SK-N-SH (cell line): Measurements from ENCODE around the gene POLD3. TPM values are rescaled to one million over a fixed set of nuclear protein-coding genes. Genes with fewer than 3 reads are reported as not detected.

ENCODE experiments used
- CTCF ChIA-PET: fragments of 300-600, 350-600 bp; formaldehyde crosslinking; extraction: SDS; loops from one replicate; lab custom pipeline; 2021; lab: Yijun Ruan, JAX
- POLR2A ChIA-PET: fragments of 350-600 bp; sonication (Branson Sonifier 250); formaldehyde crosslinking; extraction: SDS; loops from one replicate; lab custom pipeline; 2020; ENCODE audit warnings: antibody characterized with exemption, inconsistent platforms; lab: Yijun Ruan, JAX
- DNase-seq: peaks from one replicate; pipeline ENCODE4 v3.0.0; 2012
- H2AFZ ChIP-seq: fragments of 200-600 bp; sonication (generic); 2 replicates; pipeline ENCODE4 v1.8.1; 2016; ENCODE audit warnings: antibody characterized with exemption, mild to moderate bottlenecking, low read depth
- H3F3A ChIP-seq: fragments of 200-600 bp; sonication (generic); replicated peaks from 2 replicates; pipeline ENCODE3; 2016; ENCODE audit warnings: antibody characterized with exemption, mild to moderate bottlenecking; ENCODE audit not compliant: insufficient read depth
- H3K27ac ChIP-seq, 2 experiments: fragments of 200-500 bp in 1 of 2; fragments of 200-600 bp in 1 of 2; sonication (Bioruptor generic) in 1 of 2; sonication (generic), shearing (Covaris generic) in 1 of 2; 2 replicates each; pipeline versions ENCODE4 v1.5.1 to v1.6.1; 2014 to 2016; ENCODE audit warnings: low read depth in 2 of 2, inconsistent platforms in 1 of 2, low read length in 1 of 2, mild to moderate bottlenecking in 1 of 2, mixed read lengths in 1 of 2
- H3K27me3 ChIP-seq: fragments of 200-600 bp; sonication (generic), shearing (Covaris generic); 2 replicates; pipeline ENCODE4 v1.6.1; 2016; ENCODE audit warnings: mixed run types; ENCODE audit not compliant: insufficient read depth
- H3K36me3 ChIP-seq, 2 experiments: fragments of 200-500 bp in 1 of 2; fragments of 200-600 bp in 1 of 2; sonication (Bioruptor generic) in 1 of 2; sonication (generic) in 1 of 2; replicated peaks in 1 of 2; 2 replicates each; pipeline versions ENCODE3 to v1.5.1; 2014 to 2016; ENCODE audit warnings: low read length in 1 of 2, mild to moderate bottlenecking in 1 of 2; ENCODE audit not compliant: insufficient read depth in 2 of 2, control insufficient read depth in 1 of 2
- H3K4me1 ChIP-seq, 2 experiments: fragments of 200-500 bp in 1 of 2; fragments of 200-600 bp in 1 of 2; sonication (Bioruptor generic) in 1 of 2; sonication (generic), shearing (Covaris generic) in 1 of 2; 2 replicates each; pipeline versions ENCODE4 v1.5.1 to v1.6.1; 2014 to 2016; ENCODE audit warnings: low read depth in 1 of 2, low read length in 1 of 2, mixed run types in 1 of 2; ENCODE audit not compliant: insufficient read depth in 2 of 2, control insufficient read depth in 1 of 2
- H3K4me2 ChIP-seq: fragments of 200-600 bp; sonication (generic), shearing (Covaris generic); 2 replicates; pipeline ENCODE4 v1.6.1; 2017; ENCODE audit warnings: mixed run types
- H3K4me3 ChIP-seq, 2 experiments: fragments of 200-500 bp in 1 of 2; fragments of 200-600 bp in 1 of 2; sonication (Bioruptor generic) in 1 of 2; sonication (generic), shearing (Covaris generic) in 1 of 2; 2 replicates each; pipeline versions ENCODE4 v1.5.1 to v1.8.1; 2014 to 2016; ENCODE audit warnings: low read depth in 2 of 2, inconsistent platforms in 1 of 2, low read length in 1 of 2, mild to moderate bottlenecking in 1 of 2, mixed read lengths in 1 of 2, moderate library complexity in 1 of 2
- H3K79me2 ChIP-seq: fragments of 200-600 bp; sonication (generic); 2 replicates; pipeline ENCODE4 v1.8.1; 2017; ENCODE audit warnings: mild to moderate bottlenecking; ENCODE audit not compliant: insufficient read depth
- H3K9ac ChIP-seq: fragments of 200-600 bp; sonication (generic); 2 replicates; pipeline ENCODE4 v1.6.1; 2017; ENCODE audit warnings: mixed run types
- H3K9me2 ChIP-seq: fragments of 200-600 bp; sonication (generic); 2 replicates; pipeline ENCODE4 v1.6.1; 2017; ENCODE audit warnings: mixed run types
- H3K9me3 ChIP-seq: fragments of 200-600 bp; sonication (generic); 2 replicates; pipeline ENCODE4 v1.6.1; 2017; ENCODE audit warnings: mixed run types, mild to moderate bottlenecking, moderate library complexity
- H4K20me1 ChIP-seq: fragments of 200-600 bp; sonication (generic); 2 replicates; pipeline ENCODE4 v1.6.1; 2017; ENCODE audit warnings: mild to moderate bottlenecking, mixed run types; ENCODE audit not compliant: insufficient read depth
- CTCF ChIP-seq: fragments of 200-600 bp; sonication (generic); IDR thresholded peaks from 2 replicates; pipeline ENCODE4 v1.6.1; 2017; ENCODE audit warnings: antibody characterized with exemption, mild to moderate bottlenecking, moderate library complexity
- ELF1 ChIP-seq: IDR thresholded peaks from 2 replicates; pipeline ENCODE4 v1.4.0; 2012
- FOXJ3 ChIP-seq: sonication (generic); formaldehyde crosslinking; IDR thresholded peaks from 2 replicates; pipeline ENCODE4 v1.5.1; 2020; ENCODE audit warnings: mild to moderate bottlenecking, missing genetic modification reagents
- GABPA ChIP-seq: IDR thresholded peaks from 2 replicates; pipeline ENCODE4 v1.4.0; 2012; ENCODE audit warnings: low read depth, mild to moderate bottlenecking
- GATA2 ChIP-seq: sonication (generic); formaldehyde crosslinking; IDR thresholded peaks from 2 replicates; pipeline ENCODE4 v1.5.0; 2020; ENCODE audit warnings: mild to moderate bottlenecking, missing genetic modification reagents
- MEF2A ChIP-seq: IDR thresholded peaks from 2 replicates; pipeline ENCODE4 v1.4.0; 2012; ENCODE audit warnings: low read depth, borderline replicate concordance
- MXI1 ChIP-seq: IDR thresholded peaks from 2 replicates; pipeline ENCODE4 v1.6.1; 2012; ENCODE audit warnings: mild to moderate bottlenecking, low read depth, low read length, improper control_type of control experiment
- NRF1 ChIP-seq: IDR thresholded peaks from 2 replicates; pipeline ENCODE4 v1.6.1; 2012; ENCODE audit warnings: low read depth, mild to moderate bottlenecking, low read length
- RAD21 ChIP-seq: IDR thresholded peaks from 2 replicates; pipeline ENCODE4 v1.6.1; 2012; ENCODE audit warnings: mild to moderate bottlenecking, low read length
- REST ChIP-seq: IDR thresholded peaks from 2 replicates; pipeline ENCODE4 v1.6.1; 2012; ENCODE audit warnings: mild to moderate bottlenecking, low read depth, low read length, moderate library complexity
- RFX5 ChIP-seq: IDR thresholded peaks from 2 replicates; pipeline ENCODE4 v1.6.1; 2012; ENCODE audit warnings: mild to moderate bottlenecking, improper control_type of control experiment, low read length
- SMC3 ChIP-seq: IDR thresholded peaks from 2 replicates; pipeline ENCODE4 v1.6.1; 2012; ENCODE audit warnings: low read depth, low read length, improper control_type of control experiment
- TCF12 ChIP-seq: IDR thresholded peaks from 2 replicates; pipeline ENCODE4 v1.4.0; 2012
- TEAD4 ChIP-seq: IDR thresholded peaks from 2 replicates; pipeline ENCODE4 v1.4.0; 2012; ENCODE audit warnings: mild to moderate bottlenecking, borderline replicate concordance; ENCODE audit not compliant: insufficient read depth
- YY1 ChIP-seq: IDR thresholded peaks from 2 replicates; pipeline ENCODE4 v1.4.0; 2012; ENCODE audit warnings: low read depth, mild to moderate bottlenecking
- ZBTB33 ChIP-seq: IDR thresholded peaks from 2 replicates; pipeline ENCODE4 v1.4.0; 2012; ENCODE audit warnings: low read depth, borderline replicate concordance
- WGBS: methylation state at CpG from one replicate; pipeline ENCODE4 v1.1.6; 2017; ENCODE audit warnings: low lambda C conversion rate; 5-methylcytosine and 5-hydroxymethylcytosine counted together
- polyA plus RNA-seq, 3 experiments: library from polyadenylated mRNA; depleted of rRNA; stranded (reverse); fragments of >200 nt; gene quantifications; 2 replicates each; pipeline ENCODE4 v1.2.3, GENCODE V29; 2012

POLD3 gene
- polyA plus RNA-seq, 1 of the 3 experiments (the other 2 are of a cell fraction) = 7.9 TPM

- H3K27ac ChIP-seq = no peak overlapping the region
- H3K36me3 ChIP-seq = no peaks in the 10 kb centered on the region
- no peaks in the 10 kb centered on the region; the same call in 1 of the 2 replicates for H3K27me3 ChIP-seq
- no peaks in the 10 kb centered on the region for H3F3A ChIP-seq
- no peaks in the 10 kb centered on the region for H3K9me2 ChIP-seq
- H3K79me2 ChIP-seq = no peaks in the 10 kb centered on the region
- no peak overlapping the region for H3K9ac ChIP-seq
- ChIA-PET CTCF (interaction anchor here (0.9 to 17.0 kb wide), 5 partner anchors 10 to 312 kb away, joined by 3 to 349 read pairs (median 4); no protein-coding TSS in a partner anchor), POLR2A (no interaction called here)
- WGBS = 53% methylated on average over 1 of the region's 1 CpG
- no peak for TF ChIP-seq RFX5
- TF ChIP-seq ZBTB33 = no peak
- no peak for TF ChIP-seq RAD21
- no peak for TF ChIP-seq GABPA
- TF ChIP-seq YY1 = no peak
- TF ChIP-seq REST = no peak
- TF ChIP-seq MXI1 = no peak
- DNase-seq = no peak
- no peaks in the 10 kb centered on the region for H3K4me1 ChIP-seq
- no peak overlapping the region for H2AFZ ChIP-seq
- no peaks in the 10 kb centered on the region for H4K20me1 ChIP-seq
- no peak overlapping the region for H3K4me2 ChIP-seq
- no peaks in the 10 kb centered on the region for H3K9me3 ChIP-seq
- H3K4me3 ChIP-seq = no peak overlapping the region; a peak in 1 of 4 replicates
Measured at GRCh38 chr11:74568028-74568427, 24.4 kb upstream of the POLD3 start.

GRCh38 chr11:74570266-74571061 lies 21.9 kb upstream of the POLD3 start:
- H3K36me3 ChIP-seq = no peaks in the 10 kb centered on the region
- 57% methylated on average over 8 of the region's 8 CpGs for whole genome bisulfite sequencing
- peak; percentile 70 for DNase-seq
- no peaks in the 10 kb centered on the region for H3K9me2 ChIP-seq
- H4K20me1 ChIP-seq = no peaks in the 10 kb centered on the region
- no peaks in the 10 kb centered on the region for H3F3A ChIP-seq
- H2AFZ ChIP-seq = no peak overlapping the region
- H3K9ac ChIP-seq = no peak overlapping the region
- H3K79me2 ChIP-seq = no peaks in the 10 kb centered on the region
- no peak overlapping the region for H3K4me2 ChIP-seq
- no peak overlapping the region; a peak in 1 of 4 replicates for H3K4me3 ChIP-seq
- no peaks in the 10 kb centered on the region for H3K9me3 ChIP-seq
- no peak overlapping the region for H3K27ac ChIP-seq
- no peaks in the 10 kb centered on the region for H3K4me1 ChIP-seq
- H3K27me3 ChIP-seq = no peaks in the 10 kb centered on the region; the same call in 1 of the 2 replicates
- ChIA-PET POLR2A (interaction anchor here (1.6 to 1.8 kb wide), 2 partner anchors 77 to 116 kb away, joined by 4 read pairs; no protein-coding TSS in a partner anchor), CTCF (interaction anchor here (0.6 to 17.0 kb wide), 39 partner anchors 11 to 607 kb away, joined by 3 to 349 read pairs (median 4); partner anchors contain the start of genes LIPT2 and POLD3)
- TF ChIP-seq GATA2 (CRISPR knock-in tag) (no peak), CTCF (peak; percentile 74), NRF1 (0 out of 2 replicates have a peak, but pooled peaks have one; percentile 12), RAD21 (peak; percentile 93), SMC3 (peak; percentile 84), FOXJ3 (no peak), ZBTB33 (no peak), TCF12 (no peak), TEAD4 (no peak), MEF2A (no peak), ELF1 (no peak)
